ENCODE results near the gene CX3CL1.
"Not testable (repeated sequence)": the region's sequence is repeated elsewhere in the genome, so short reads cannot be mapped to it uniquely, and the experiment has no call there.

CX3CL1 gene

GRCh38 chr16:57372372-57373116, at the start of gene CX3CL1:
CX3CL1 (plus strand) TSS chr16:57372490; CDS start chr16:57372569, 79 bp downstream.
- no peak for DNase-seq (ENCODE audit: low read depth in 3 of 3)

DNA sequence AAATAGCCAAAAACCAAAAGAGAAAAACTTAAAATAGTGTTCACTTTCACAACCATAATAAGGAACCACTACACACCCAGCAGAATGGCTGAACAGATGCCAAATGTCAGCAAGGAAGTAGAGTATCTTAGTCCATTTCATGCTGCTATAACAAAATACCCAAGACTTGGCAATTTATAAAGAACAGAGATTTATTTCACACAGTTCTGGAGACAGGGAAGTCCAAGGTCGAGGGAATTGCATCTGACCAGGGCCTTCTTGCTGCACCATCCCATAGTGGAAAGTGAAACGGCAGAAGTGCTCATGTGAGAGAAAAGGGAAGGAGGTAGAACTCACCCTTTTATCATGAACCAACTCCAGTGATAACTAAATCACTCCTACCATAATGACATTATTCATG, 47.5 kb upstream of the CX3CL1 start:
- no peak for DNase-seq (ENCODE audit: low read depth in 3 of 3)

GRCh38 chr16:57325458-57325857, 46.8 kb upstream of the CX3CL1 start:
- no peak for DNase-seq (ENCODE audit: low read depth in 3 of 3)

DNA sequence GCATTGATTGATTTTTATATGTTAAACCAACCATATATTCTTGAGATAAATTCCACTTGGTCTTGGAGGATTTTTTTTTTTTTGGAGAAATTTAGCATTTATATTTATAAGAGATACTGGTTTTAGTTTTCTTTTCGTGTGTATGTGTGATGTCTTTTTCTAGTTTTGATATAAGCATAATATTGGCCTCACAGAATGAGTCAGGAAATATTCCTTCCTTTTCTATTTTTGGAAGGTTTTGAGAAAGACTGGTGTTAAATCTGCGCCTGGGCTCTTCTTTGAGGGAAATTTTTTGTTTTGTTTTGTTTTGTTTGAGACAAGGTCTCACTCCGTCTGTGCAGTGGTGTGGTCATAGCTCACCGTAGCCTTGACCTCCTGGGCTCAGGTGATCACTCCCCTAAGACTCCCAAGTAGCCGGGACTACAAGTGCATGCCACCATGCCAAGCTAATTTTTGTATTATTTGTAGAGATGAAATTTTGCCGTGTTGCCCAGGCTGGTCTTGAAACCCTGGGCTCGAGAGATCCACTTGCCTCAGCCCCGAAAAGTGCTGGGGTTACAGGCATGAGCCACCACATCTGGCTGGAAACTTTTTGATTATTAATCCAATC, 42.5 kb upstream of the CX3CL1 start:
- no peak for DNase-seq (ENCODE audit: low read depth in 3 of 3)

GRCh38 chr16:57331355-57331754, 40.9 kb upstream of the CX3CL1 start:
- no peak for DNase-seq (ENCODE audit: low read depth in 3 of 3)

DNA sequence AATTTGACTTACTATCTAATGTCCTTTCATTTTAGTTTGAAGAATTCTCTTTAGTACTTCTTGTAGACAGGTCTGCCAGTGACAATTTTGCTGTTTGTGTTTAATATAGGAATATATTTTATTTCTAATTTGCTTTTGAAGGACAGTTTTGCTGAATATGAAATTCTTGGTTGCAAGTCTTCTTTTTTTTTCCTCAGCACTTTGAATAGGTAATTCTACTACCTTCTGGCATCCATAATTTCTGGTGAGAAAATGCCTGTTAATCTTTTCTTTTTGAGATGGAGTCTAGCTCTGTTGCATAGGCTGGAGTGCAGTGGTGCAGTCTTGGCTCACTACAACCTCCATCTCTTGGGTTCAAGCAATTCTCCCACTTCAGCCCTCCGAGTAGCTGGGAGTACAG, 38.9 kb upstream of the CX3CL1 start:
- no peak for DNase-seq (ENCODE audit: low read depth in 3 of 3)

GRCh38 chr16:57335366-57335765, 36.9 kb upstream of the CX3CL1 start:
- no peak for DNase-seq (ENCODE audit: low read depth in 3 of 3)

- DNase-seq (ENCODE audit: low read depth in 3 of 3) = no peak
Observed at GRCh38 chr16:57341062-57341440, 31.2 kb upstream of the CX3CL1 start.

- DNase-seq (ENCODE audit: low read depth in 3 of 3) = no peak
Observed at GRCh38 chr16:57341441-57342303, 30.6 kb upstream of the CX3CL1 start.

- not testable (repeated sequence) for DNase-seq (ENCODE audit: low read depth in 3 of 3)
Observed at GRCh38 chr16:57342606-57343005, 29.7 kb upstream of the CX3CL1 start.

DNA sequence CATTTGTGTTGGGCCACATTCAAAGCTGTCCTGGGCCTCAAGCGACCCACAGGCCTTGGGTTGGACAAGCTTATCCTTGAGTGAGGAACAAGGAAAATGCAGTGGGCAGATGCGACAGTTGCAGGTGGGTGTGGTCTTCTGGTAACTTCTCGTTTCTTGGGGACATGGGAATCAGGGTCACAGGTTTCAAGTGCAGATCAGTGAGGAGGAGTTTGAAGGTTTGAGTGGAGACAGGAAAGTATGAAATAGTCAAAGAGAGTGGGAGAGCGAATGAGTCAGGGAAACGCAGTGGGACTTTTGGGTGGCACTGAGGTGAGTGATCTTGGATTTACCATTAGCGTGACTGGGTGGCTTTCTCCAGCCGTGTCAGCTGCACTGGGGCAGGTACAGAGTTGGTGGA, 29.1 kb upstream of the CX3CL1 start:
- no peak for DNase-seq (ENCODE audit: low read depth in 3 of 3)

GRCh38 chr16:57344094-57344493, 28.2 kb upstream of the CX3CL1 start:
- not testable (repeated sequence) for DNase-seq (ENCODE audit: low read depth in 3 of 3)

GRCh38 chr16:57345021-57345420, 27.3 kb upstream of the CX3CL1 start:
- no peak for DNase-seq (ENCODE audit: low read depth in 3 of 3)

- no peak for DNase-seq (ENCODE audit: low read depth in 3 of 3)
Observed at GRCh38 chr16:57345666-57346204, 26.6 kb upstream of the CX3CL1 start.

GRCh38 chr16:57347858-57348257, 24.4 kb upstream of the CX3CL1 start:
- no peak for DNase-seq (ENCODE audit: low read depth in 3 of 3)

DNA sequence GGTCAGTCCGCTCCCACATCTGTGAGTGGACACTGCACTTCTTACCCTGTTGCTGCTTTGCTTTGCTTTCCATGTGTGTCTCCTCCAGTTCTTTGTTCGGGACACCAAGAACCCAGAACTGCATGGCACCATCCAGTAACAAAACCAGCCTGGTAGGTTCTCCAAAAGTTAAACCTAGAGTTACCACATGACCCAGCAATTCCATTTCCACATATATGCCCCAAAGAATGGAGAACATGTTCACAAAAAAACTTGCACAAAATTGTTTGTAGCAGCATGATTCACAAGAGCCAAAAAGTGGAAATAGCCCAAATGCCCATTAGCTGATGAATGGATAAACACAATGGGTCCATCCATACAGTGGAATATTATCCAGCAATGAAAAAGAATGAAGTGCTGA, 24.0 kb upstream of the CX3CL1 start:
- no peak for DNase-seq (ENCODE audit: low read depth in 3 of 3)

GRCh38 chr16:57349212-57350031, 22.9 kb upstream of the CX3CL1 start:
- no peak for DNase-seq (ENCODE audit: low read depth in 3 of 3)

GRCh38 chr16:57352636-57353047, 19.6 kb upstream of the CX3CL1 start:
- no peak for DNase-seq (ENCODE audit: low read depth in 3 of 3)

DNA sequence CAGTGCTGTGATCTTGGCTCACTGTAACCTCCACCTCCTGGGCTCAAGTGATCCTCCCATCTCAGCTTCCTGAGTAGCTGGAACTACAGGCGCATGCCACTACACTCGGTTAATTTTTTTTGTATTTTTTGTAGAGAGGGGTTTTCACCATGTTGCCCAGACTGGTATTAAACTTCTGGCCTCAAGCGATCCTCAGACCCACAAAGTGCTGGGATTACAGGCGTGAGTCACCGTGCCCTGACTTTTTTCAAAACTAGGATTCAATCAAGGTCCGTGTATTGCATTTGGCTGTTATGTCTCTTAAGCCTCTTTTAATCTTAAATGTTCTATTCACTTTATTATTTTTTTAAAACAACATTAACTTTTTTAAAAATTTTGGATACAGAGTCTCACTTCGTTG, 18.0 kb upstream of the CX3CL1 start:
- DNase-seq (ENCODE audit: low read depth in 3 of 3) = no peak

DNA sequence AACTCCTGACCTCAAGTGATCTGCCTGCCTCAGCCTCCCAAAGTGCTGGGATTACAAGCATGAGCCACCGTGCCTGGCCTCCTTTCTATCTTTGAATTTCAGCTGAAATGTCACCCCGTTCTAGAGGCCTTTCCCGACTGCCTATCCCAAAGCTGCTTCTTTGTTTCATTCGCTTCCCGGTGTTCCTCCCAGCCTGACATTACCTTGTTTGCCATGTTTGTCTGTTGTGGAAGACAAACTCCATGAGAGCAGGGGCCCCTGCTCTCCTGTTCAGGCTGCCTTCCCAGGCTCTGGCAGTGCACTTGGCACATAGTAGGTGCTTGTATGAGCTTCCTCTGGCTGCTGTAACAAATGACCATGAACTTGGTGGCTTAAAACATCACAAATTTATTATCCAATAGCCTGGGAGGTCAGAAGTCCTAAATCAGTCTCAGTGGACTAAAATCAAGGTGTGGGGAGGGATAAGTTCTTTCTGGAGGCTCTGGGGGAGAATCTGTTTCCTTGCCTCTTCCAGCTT, 16.3 kb upstream of the CX3CL1 start:
- no peak for DNase-seq (ENCODE audit: low read depth in 3 of 3)

GRCh38 chr16:57356547-57356946, 15.7 kb upstream of the CX3CL1 start:
- no peak for DNase-seq (ENCODE audit: low read depth in 3 of 3)

Data from stimulated activated CD4-positive, alpha-beta T cell treated with anti-CD3 and anti-CD28 coated beads, TNF-alpha, amount 100 ng/mL, for 24 hours (primary cell).